ENCODE measurements around the gene RFPL4AL1.
"Not testable (repeated sequence)": the region's sequence is repeated elsewhere in the genome, so short reads cannot be mapped to it uniquely, and the experiment has no call there.

The RFPL4AL1 gene

DNA sequence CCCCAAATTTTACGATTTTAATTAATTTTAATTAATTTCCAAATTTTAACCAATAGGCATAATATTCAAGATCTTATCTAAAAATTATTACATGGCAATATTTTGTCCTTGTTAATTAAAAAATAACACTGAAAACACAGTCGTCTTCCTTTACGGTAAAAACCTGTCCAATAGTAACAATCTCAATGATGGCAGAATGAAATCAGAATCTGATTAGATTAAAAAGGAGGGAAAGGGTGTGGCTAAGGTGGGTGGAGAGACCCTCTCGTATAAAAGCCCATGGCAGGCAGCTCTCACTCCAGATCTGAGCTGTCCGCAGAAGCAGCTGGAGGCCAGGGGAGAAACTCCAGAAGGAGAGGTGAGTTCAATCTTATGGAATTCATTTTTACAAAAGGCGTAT is at the start of gene RFPL4AL1:
TSS of gene RFPL4AL1 (plus strand) at position 301 of the 400 bp plus-strand sequence. CDS start 2,687 bp downstream, outside the sequence.
- not testable (repeated sequence) for H3K36me3 Mint-ChIP-seq, H3K4me1 Mint-ChIP-seq, H3K27ac Mint-ChIP-seq, H3K9me3 Mint-ChIP-seq, H3K4me3 Mint-ChIP-seq
- peaks cover 27% of the 10 kb centered on the region for H3K27me3 Mint-ChIP-seq

DNA sequence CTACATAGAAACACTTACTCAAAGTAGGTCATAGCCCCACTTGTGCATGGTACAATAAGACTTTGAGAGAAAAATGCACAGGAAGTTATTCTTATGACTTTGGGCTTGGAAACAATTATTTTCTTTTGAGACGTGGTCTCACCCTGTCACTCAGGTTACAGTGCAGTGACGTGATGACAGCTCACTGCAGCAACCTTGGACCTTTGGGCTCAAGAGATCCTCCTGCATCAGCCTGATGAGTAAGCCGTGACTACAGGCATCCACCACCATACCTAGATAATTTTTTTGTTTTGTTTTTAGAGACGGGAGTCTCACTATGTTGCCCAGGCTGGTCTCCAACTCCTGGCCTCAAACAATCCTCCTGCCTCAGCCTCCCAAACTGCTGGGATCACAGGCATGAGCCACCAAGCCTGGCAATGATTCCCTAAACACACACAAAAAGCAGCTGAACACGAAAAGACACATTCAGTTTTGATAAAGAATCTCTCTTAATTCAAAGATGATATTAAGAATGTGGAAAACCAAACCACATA is 48.6 kb upstream of the RFPL4AL1 start:
- H3K27me3 Mint-ChIP-seq, result peaks cover 38% of the 10 kb centered on the region

DNA sequence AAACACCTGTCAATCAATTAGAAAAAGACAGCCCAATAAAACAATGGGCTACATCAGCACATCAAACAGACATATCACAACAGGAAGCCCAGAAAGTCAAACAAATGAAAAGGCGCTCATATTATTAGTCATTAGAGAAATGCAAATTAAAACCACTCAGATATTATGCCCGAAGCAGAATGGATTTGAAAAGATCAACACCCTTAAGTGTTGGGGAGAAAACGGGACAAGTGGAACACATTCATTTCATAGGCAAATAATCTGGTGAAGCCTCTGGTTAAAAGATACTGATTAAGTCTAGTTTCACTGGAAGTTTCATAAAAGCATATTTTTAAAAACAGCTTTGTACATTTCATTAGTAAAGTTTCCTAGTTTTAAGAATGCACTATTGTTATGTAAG is 48.1 kb upstream of the RFPL4AL1 start:
- H3K36me3 Mint-ChIP-seq, result peaks cover 7% of the 10 kb centered on the region
- no peaks in the 10 kb centered on the region for H3K4me1 Mint-ChIP-seq
- peaks cover 39% of the 10 kb centered on the region for H3K27me3 Mint-ChIP-seq
- peaks cover 9% of the 10 kb centered on the region for H3K9me3 Mint-ChIP-seq
- no peak overlapping the region for H3K4me3 Mint-ChIP-seq
- no peak overlapping the region for H3K27ac Mint-ChIP-seq

More for the DNA sequence above, 48.6 kb upstream of the RFPL4AL1 start:
- H3K4me3 Mint-ChIP-seq, result no peak overlapping the region
- no peaks in the 10 kb centered on the region for H3K4me1 Mint-ChIP-seq
- peaks cover 9% of the 10 kb centered on the region for H3K9me3 Mint-ChIP-seq
- peaks cover 7% of the 10 kb centered on the region for H3K36me3 Mint-ChIP-seq
- no peak overlapping the region for H3K27ac Mint-ChIP-seq

DNA sequence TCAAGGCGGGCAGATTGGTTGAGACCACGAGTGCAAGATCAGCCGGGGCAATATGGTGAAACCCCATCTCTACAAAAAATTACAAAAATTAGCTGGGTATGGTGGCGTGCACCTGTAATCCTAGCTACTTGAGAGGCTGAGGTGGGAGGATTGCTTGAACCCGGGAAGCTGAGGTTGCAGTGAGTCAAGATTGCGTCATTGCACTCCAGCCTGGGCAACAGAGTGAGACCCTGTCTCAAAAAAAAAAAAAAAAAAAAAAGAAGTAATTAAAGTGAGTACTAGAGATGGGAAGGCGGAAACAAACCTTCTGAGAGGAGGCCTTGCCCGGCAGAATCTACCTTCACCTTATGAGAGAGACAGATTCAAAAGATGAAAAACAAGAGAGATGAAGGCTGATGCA is 45.4 kb upstream of the RFPL4AL1 start:
- H3K27ac Mint-ChIP-seq, result no peak overlapping the region
- no peaks in the 10 kb centered on the region for H3K4me1 Mint-ChIP-seq
- peaks cover 29% of the 10 kb centered on the region for H3K27me3 Mint-ChIP-seq
- peaks cover 9% of the 10 kb centered on the region for H3K9me3 Mint-ChIP-seq
- H3K4me3 Mint-ChIP-seq, result no peak overlapping the region
- peaks cover 7% of the 10 kb centered on the region for H3K36me3 Mint-ChIP-seq

DNA sequence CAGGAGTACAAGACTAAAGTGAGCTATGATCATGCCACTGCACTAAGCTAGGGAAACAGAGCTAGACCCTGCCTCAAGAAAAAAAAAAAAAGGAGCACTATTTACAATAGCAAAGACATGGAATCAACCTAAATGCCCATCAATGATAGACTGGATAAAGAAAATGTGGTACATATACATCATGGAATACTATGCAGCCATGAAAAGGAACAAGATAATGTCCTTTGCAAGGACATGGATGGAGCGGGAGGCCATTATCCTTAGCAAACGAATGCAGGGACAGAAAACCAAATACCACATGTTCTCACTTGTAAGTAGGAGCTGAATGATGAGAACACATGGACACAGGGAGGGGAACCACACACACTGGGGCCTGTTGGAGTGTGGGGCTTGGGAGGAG is 38.5 kb upstream of the RFPL4AL1 start:
- H3K4me1 Mint-ChIP-seq, H3K9me3 Mint-ChIP-seq, H3K4me3 Mint-ChIP-seq, H3K36me3 Mint-ChIP-seq, H3K27me3 Mint-ChIP-seq: not testable (repeated sequence)
- H3K27ac Mint-ChIP-seq, result peak overlapping the region; percentile 30

DNA sequence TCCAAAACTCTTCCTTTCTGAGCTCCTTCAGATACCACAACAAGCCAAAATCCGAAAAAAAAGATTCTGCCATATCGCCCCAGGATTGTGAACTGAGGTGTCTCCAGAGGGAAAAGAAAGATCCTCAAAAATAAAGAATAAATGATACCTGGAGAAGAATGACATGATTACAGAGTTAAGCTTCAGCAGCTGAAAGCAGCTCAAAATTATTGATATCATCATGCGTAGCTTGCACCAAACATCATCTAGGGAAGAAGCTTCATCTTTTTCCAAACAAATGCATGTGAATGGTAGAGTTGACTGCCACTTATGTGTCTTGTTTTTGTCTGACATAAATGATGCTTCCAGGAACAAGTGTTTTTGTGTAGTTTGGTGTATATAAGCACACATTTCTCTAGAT is 30.6 kb upstream of the RFPL4AL1 start, which contains the start of gene NLRP9:
TSS of gene NLRP9 (minus strand) at position 101 of the 400 bp plus-strand sequence. CDS start at position 73, 28 bp downstream.
- peaks cover 11% of the 10 kb centered on the region for H3K27me3 Mint-ChIP-seq
- H3K9me3 Mint-ChIP-seq, result no peaks in the 10 kb centered on the region
- H3K27ac Mint-ChIP-seq, result no peak within 1 kb of the TSS
- H3K4me3 Mint-ChIP-seq, result no peak within 1 kb of the TSS
- H3K4me1 Mint-ChIP-seq, result no peaks in the 10 kb centered on the region
- no peaks in the 10 kb centered on the region for H3K36me3 Mint-ChIP-seq

DNA sequence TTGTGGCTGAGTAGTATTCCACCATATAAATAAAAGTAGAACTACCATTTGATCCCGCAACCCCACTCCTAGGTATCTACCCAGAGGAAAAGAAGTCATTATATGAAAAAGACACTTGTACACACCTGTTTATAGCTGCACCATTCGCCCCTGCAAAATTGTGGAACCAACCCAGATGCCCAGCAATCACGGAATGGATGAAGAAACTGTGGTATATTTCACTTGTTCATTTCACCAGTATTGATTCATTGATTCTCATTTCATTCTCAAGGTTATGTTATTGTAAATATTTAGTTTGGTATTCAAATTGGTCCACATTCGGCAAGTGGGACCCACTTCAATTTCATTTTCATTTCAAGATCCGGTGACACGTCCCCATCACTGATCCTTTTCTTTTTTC is 18.2 kb upstream of the RFPL4AL1 start:
- Mint-ChIP-seq H3K9me3 (no peaks in the 10 kb centered on the region), H3K36me3 (no peaks in the 10 kb centered on the region), H3K27ac (no peak overlapping the region), H3K4me1 (no peaks in the 10 kb centered on the region), H3K4me3 (no peak overlapping the region), H3K27me3 (peaks cover 7% of the 10 kb centered on the region)

DNA sequence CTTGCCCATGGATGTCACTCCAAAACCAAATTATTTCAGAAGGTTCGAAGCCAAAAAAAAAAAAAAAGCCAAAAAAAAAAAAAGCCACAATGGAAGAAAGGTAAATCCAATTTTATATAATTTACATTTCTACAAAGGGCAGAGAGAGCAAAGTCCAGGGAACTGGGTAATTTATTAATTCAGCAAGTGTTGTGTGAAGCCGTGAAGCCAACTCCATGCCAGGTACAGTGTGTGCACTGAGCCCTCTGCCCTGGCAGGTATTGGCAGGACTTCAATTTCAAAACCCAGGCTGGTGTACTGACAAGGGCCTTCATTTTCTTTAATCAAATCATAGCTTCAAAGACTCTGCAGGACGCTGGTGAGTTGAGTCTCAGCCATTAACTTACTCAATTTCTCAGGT is 15.5 kb upstream of the RFPL4AL1 start:
- Mint-ChIP-seq H3K4me1 (no peaks in the 10 kb centered on the region), H3K36me3 (no peaks in the 10 kb centered on the region), H3K27me3 (peaks cover 11% of the 10 kb centered on the region), H3K4me3 (no peak overlapping the region), H3K27ac (no peak overlapping the region), H3K9me3 (peaks cover 9% of the 10 kb centered on the region)

DNA sequence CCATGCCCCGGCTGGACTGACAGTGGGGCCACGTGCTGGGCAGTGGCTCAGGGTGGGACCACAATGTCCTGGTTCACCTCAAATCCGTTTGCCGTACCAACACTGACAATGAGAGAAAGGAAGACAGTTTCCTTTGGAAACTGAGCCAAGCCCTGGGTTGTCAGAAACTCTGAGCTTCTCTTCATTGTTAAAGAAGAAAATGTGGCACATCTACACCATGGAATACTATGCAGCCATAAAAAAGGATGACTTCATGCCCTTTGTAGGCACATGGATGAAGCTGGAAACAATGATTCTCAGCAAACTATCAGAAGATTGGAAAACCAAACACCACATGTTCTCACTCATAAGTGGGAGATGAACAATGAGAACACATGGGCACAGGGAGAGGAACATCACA is 12.1 kb upstream of the RFPL4AL1 start:
- not testable (repeated sequence) for H3K27ac Mint-ChIP-seq, H3K9me3 Mint-ChIP-seq, H3K4me3 Mint-ChIP-seq, H3K4me1 Mint-ChIP-seq, H3K36me3 Mint-ChIP-seq
- peaks cover 12% of the 10 kb centered on the region for H3K27me3 Mint-ChIP-seq

DNA sequence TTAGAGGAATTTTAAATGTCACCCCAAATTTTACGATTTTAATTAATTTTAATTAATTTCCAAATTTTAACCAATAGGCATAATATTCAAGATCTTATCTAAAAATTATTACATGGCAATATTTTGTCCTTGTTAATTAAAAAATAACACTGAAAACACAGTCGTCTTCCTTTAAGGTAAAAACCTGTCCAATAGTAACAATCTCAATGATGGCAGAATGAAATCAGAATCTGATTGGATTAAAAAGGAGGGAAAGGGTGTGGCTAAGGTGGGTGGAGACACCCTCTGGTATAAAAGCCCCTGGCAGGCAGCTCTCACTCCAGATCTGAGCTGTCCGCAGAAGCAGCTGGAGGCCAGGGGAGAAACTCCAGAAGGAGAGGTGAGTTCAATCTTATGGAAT is 10.1 kb upstream of the RFPL4AL1 start, which contains the start of gene RFPL4A:
TSS of gene RFPL4A (plus strand) at position 301 of the 400 bp plus-strand sequence. CDS start 2,704 bp downstream, outside the sequence.
- not testable (repeated sequence) for H3K27me3 Mint-ChIP-seq, H3K9me3 Mint-ChIP-seq, H3K4me3 Mint-ChIP-seq, H3K4me1 Mint-ChIP-seq, H3K36me3 Mint-ChIP-seq, H3K27ac Mint-ChIP-seq

DNA sequence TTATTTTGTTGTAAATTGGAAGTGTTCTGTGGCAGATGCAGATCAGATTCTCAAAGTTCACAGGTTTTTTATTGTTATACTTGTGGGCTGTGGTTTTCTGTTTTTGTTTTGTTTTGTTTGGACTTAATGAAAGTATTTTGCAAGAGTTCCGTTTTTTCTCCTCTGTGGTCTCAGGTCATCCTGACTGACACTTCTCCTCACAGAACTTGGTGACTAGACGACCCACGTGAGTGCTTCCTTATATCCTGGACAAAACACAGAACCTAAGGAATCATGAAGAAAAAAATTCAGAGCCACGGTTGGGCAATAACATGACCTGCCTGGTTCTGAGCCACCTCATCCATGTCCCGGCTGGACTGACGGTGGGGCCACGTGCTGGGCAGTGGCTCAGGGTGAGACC is 2.5 kb upstream of the RFPL4AL1 start:
- peaks cover 24% of the 10 kb centered on the region for H3K27me3 Mint-ChIP-seq
- peaks cover 9% of the 10 kb centered on the region for H3K9me3 Mint-ChIP-seq
- no peaks in the 10 kb centered on the region for H3K36me3 Mint-ChIP-seq
- H3K4me1 Mint-ChIP-seq, result no peaks in the 10 kb centered on the region
- H3K4me3 Mint-ChIP-seq, result no peak overlapping the region
- no peak overlapping the region for H3K27ac Mint-ChIP-seq

DNA sequence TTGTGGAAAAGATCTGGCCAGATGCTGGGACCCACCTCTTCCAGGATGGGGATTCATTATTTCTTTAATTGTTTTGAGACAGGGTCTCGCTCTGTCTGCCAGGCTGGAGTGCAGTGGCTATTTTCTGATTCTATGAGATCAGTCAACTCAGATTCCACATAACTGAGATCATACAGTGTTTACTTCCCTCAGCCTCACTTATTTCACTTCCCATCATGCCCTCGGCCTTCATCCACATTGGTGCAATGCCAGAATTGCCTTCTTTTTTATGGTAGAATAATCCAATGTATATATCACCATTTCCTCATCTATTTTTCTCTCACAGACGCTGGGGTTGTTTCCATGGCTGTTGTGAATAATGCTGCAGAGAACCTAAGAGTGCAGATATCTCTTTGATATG is 714 bp downstream of the RFPL4AL1 start:
- not testable (repeated sequence) for H3K4me3 Mint-ChIP-seq
- peaks cover 26% of the 10 kb centered on the region for H3K27me3 Mint-ChIP-seq

DNA sequence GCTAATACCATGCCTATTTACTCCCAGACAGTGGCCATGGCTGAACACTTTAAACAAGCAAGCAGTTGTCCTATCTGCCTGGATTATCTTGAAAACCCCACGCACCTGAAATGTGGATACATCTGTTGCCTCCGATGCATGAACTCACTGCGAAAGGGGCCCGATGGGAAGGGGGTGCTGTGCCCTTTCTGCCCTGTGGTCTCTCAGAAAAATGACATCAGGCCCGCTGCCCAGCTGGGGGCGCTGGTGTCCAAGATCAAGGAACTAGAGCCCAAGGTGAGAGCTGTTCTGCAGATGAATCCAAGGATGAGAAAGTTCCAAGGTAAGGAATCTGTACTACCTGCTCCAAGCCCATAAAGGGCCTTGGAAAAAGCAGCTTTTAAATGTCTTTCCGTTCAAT is 8.6 kb downstream of the RFPL4AL1 start:
- Mint-ChIP-seq H3K4me1 (no peaks in the 10 kb centered on the region), H3K4me3 (no peak overlapping the region), H3K27me3 (peaks cover 14% of the 10 kb centered on the region), H3K27ac (no peak overlapping the region), H3K36me3 (no peaks in the 10 kb centered on the region), H3K9me3 (no peaks in the 10 kb centered on the region)

More for the DNA sequence above, 714 bp downstream of the RFPL4AL1 start:
- H3K27ac Mint-ChIP-seq, H3K4me1 Mint-ChIP-seq, H3K36me3 Mint-ChIP-seq, H3K9me3 Mint-ChIP-seq: not testable (repeated sequence)

DNA sequence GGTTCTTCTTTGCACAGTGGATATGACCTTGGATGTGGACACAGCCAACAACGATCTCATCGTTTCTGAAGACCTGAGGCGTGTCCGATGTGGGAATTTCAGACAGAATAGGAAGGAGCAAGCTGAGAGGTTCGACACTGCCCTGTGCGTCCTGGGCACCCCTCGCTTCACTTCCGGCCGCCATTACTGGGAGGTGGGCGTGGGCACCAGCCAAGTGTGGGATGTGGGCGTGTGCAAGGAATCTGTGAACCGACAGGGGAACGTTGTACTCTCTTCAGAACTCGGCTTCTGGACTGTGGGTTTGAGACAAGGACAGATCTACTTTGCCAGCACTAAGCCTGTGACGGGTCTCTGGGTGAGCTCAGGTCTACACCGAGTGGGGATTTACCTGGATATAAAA is 9.4 kb downstream of the RFPL4AL1 start:
- no peaks in the 10 kb centered on the region for H3K4me1 Mint-ChIP-seq
- no peak overlapping the region for H3K4me3 Mint-ChIP-seq
- no peaks in the 10 kb centered on the region for H3K9me3 Mint-ChIP-seq
- H3K27me3 Mint-ChIP-seq, result peaks cover 16% of the 10 kb centered on the region
- no peak overlapping the region for H3K27ac Mint-ChIP-seq
- H3K36me3 Mint-ChIP-seq, result no peaks in the 10 kb centered on the region

DNA sequence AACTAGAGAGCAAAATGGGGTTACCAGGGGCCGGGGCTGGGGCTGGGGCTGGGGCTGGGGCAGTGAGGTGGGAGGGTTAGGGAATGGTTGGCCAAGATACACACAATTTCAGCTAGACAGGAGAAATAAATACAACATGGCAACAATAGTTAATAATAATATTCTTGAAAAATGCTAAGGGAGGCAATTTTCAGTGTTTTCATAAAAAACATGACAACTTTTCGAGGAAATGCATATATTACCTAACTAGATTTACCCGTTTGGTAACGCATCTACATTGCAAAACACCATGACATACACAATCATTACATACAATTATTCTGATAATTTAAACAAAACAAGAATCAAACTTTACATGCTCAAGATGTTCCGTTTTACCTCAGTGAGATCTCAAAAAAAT is 12.2 kb downstream of the RFPL4AL1 start:
- H3K4me1 Mint-ChIP-seq, result no peaks in the 10 kb centered on the region
- H3K36me3 Mint-ChIP-seq, result no peaks in the 10 kb centered on the region
- peaks cover 18% of the 10 kb centered on the region for H3K27me3 Mint-ChIP-seq
- no peak overlapping the region for H3K27ac Mint-ChIP-seq
- no peak overlapping the region for H3K4me3 Mint-ChIP-seq
- H3K9me3 Mint-ChIP-seq, result no peaks in the 10 kb centered on the region

DNA sequence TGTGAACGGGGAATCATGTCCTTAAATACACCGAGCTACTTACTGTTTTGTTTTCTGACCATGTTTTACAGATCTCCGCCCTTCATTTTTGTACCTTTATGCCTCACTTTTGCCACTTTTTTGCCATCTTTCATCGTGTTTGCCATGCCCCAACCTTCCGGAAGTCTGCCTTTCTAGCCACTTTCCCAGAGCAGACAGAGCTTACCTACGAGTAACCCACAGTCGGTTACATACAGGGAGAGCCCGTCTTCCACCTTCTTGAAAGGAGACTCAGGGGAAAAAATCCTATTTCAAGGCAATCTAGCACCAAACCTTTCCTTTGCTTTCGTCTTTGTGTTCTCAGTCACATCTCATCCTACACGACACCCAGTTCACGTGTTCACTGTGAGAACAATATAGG is 26.1 kb downstream of the RFPL4AL1 start:
- Mint-ChIP-seq H3K4me3 (no peak overlapping the region), H3K36me3 (peaks cover 2% of the 10 kb centered on the region), H3K4me1 (no peaks in the 10 kb centered on the region), H3K27me3 (peaks cover 10% of the 10 kb centered on the region), H3K27ac (no peak overlapping the region), H3K9me3 (peaks cover under 1% of the 10 kb centered on the region)

DNA sequence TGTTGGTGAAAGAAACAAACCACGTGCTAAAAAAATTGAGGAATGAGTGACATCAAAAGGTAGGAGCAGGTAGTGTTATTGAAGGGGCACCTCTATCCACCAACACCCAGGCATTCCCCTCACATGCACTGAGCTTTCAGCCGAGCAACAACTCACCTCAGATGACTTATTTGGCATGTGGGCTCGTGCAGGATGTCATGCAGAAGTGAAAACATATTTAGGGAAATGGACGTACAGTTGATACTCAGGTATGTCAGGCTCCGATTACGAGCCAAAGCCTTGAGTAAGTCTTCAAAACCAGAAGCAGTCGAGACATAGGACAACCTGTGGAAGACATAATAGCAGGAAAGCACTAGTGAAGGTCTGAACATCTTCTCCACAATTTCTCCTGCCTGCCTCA is 32.5 kb downstream of the RFPL4AL1 start:
- no peak overlapping the region for H3K4me3 Mint-ChIP-seq
- peaks cover 12% of the 10 kb centered on the region for H3K27me3 Mint-ChIP-seq
- no peak overlapping the region for H3K27ac Mint-ChIP-seq
- peaks cover 2% of the 10 kb centered on the region for H3K36me3 Mint-ChIP-seq
- no peaks in the 10 kb centered on the region for H3K9me3 Mint-ChIP-seq
- no peaks in the 10 kb centered on the region for H3K4me1 Mint-ChIP-seq

All from activated naive CD4-positive, alpha-beta T cell treated with anti-CD3 and anti-CD28 coated beads, Interleukin-2, amount 50 U/mL, for 24 hours (primary cell).